ENCODE data around the gene RAD51AP2.

DNA sequence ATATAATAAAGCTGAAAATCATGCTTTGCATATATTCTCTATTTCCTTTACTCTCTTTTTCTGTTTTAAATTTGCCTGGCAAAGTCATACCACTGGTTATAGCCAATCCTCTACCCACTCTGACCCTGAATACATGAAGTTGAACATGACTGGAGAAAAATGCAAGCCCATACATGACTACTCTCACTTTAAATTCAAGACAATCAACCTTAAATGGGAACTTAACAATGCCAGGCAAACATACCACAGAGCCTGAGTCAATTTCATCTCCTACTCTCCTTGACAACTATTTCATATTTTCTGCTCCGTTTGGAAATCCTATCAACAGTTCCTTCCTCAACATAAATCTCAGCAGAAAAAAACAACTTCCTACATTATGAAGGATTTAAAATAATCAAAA lies 22.6 kb downstream of the RAD51AP2 start:
- TF ChIP-seq ZNF184 (tag by site-specific recombination; IDR thresholded peaks at IDR 0.05) (no peak), RBAK (tag by site-specific recombination; IDR thresholded peaks at IDR 0.05) (no peak), ZFP3 (tag by site-specific recombination; IDR thresholded peaks at IDR 0.05; ENCODE audit: low read depth) (no peak), MZF1 (tag by site-specific recombination; IDR thresholded peaks at IDR 0.05; ENCODE audit: borderline replicate concordance) (no peak), ZNF121 (tag by site-specific recombination; IDR thresholded peaks at IDR 0.05) (no peak), ZNF138 (tag by site-specific recombination; IDR thresholded peaks at IDR 0.05; ENCODE audit: borderline replicate concordance) (no peak), GLIS1 (tag by site-specific recombination; IDR thresholded peaks at IDR 0.05) (no peak)
- TF ChIP-seq, protein P1, sequence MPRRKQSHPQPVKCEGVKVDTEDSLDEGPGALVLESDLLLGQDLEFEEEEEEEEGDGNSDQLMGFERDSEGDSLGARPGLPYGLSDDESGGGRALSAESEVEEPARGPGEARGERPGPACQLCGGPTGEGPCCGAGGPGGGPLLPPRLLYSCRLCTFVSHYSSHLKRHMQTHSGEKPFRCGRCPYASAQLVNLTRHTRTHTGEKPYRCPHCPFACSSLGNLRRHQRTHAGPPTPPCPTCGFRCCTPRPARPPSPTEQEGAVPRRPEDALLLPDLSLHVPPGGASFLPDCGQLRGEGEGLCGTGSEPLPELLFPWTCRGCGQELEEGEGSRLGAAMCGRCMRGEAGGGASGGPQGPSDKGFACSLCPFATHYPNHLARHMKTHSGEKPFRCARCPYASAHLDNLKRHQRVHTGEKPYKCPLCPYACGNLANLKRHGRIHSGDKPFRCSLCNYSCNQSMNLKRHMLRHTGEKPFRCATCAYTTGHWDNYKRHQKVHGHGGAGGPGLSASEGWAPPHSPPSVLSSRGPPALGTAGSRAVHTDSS (tag by site-specific recombination; IDR thresholded peaks at IDR 0.05), result no peak
- TF ChIP-seq, protein P2, sequence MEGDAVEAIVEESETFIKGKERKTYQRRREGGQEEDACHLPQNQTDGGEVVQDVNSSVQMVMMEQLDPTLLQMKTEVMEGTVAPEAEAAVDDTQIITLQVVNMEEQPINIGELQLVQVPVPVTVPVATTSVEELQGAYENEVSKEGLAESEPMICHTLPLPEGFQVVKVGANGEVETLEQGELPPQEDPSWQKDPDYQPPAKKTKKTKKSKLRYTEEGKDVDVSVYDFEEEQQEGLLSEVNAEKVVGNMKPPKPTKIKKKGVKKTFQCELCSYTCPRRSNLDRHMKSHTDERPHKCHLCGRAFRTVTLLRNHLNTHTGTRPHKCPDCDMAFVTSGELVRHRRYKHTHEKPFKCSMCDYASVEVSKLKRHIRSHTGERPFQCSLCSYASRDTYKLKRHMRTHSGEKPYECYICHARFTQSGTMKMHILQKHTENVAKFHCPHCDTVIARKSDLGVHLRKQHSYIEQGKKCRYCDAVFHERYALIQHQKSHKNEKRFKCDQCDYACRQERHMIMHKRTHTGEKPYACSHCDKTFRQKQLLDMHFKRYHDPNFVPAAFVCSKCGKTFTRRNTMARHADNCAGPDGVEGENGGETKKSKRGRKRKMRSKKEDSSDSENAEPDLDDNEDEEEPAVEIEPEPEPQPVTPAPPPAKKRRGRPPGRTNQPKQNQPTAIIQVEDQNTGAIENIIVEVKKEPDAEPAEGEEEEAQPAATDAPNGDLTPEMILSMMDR (tag by site-specific recombination; IDR thresholded peaks at IDR 0.05), result no peak
- TF ChIP-seq, protein P3, sequence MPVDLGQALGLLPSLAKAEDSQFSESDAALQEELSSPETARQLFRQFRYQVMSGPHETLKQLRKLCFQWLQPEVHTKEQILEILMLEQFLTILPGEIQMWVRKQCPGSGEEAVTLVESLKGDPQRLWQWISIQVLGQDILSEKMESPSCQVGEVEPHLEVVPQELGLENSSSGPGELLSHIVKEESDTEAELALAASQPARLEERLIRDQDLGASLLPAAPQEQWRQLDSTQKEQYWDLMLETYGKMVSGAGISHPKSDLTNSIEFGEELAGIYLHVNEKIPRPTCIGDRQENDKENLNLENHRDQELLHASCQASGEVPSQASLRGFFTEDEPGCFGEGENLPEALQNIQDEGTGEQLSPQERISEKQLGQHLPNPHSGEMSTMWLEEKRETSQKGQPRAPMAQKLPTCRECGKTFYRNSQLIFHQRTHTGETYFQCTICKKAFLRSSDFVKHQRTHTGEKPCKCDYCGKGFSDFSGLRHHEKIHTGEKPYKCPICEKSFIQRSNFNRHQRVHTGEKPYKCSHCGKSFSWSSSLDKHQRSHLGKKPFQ (tag by site-specific recombination; IDR thresholded peaks at IDR 0.05), result no peak

All from HEK293 (cell line).